ENCODE results near the gene ZNF462.
"Not testable (repeated sequence)": the region's sequence is repeated elsewhere in the genome, so short reads cannot be mapped to it uniquely, and the experiment has no call there.

The ZNF462 gene

GRCh38 chr9:106890608-106891007 lies 27.6 kb downstream of the ZNF462 start:
- DNase-seq: no peak

DNA sequence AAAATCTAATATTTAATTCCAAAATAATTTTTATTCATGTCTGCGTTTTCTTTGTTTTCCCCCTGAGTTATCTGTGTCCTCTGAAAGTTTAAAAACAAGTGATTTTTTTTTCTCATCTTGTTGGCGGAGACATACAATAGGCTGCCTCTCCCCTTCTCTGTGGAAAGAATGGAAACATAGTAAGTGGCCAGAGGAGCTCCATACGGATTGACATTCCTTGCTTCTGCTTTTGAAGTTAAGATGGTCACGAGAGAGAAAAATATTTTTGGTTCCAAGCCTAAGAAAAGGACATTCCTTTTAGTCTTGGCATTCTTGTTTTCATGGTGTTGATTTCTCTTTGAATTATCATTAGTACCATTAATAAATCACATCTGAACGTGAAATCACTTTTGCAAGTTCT lies 28.3 kb downstream of the ZNF462 start:
- no peak for DNase-seq

GRCh38 chr9:106892632-106893031 lies 29.7 kb downstream of the ZNF462 start:
- no peak for DNase-seq

DNA sequence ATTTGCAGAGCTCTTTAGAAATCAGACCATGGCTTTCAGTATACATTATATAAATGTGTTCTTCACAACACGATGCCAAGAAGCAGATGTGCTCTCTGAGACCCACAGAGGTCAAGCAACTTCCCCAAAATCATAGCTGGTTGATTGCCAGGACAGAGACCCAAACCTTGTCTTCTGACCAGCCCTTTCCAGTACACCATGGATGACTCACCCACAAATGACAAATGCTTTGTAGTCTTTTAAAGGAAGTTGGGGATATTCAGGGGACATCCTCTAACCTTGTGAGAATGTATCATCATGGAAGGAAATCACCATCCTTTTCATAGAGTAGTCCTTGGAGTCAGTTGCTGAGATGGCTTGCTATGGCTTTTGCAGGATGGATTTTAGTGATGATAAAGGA lies 30.1 kb downstream of the ZNF462 start:
- no peak for DNase-seq

DNA sequence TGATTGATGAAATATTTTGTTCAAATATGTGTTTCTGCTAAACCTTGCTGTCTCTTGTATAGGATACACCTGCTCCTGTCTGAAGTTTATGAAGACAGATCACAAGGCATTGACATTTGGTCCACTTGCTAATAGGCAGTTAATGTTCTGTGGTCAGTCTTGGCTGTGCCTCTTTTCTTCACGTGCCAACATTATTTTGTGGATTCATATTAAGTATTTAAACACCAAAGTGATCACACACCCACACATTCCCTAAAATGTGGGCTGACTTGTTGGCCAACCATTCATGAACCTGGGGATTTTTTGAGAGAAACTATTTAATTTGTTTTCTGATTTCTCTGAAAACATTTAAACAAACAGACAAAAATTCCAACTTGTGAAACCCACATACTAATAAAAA lies 33.7 kb downstream of the ZNF462 start:
- no peak for DNase-seq

- no peak for DNase-seq
Observed at GRCh38 chr9:106897236-106897635, 34.3 kb downstream of the ZNF462 start.

- no peak for DNase-seq
Observed at GRCh38 chr9:106897751-106898150, 34.8 kb downstream of the ZNF462 start.

DNA sequence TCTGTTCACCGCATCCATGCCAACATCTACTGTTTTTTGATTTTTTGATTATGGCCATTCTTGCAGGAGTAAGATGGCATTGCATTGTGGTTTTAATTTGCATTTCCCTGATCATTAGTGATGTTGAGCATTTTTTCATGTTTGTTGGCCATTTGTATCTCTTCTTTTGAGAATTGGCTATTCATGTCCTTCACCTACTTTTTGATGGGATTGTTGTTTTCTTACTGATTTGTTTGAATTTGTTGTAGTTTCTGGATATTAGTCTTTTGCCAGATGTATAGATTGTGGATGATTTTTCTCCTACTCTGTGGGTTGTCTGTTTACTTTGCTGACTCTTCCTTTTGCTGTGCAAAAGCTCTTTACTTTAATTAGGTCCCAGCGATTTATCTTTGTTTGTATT lies 37.6 kb downstream of the ZNF462 start:
- DNase-seq: not testable (repeated sequence)

DNA sequence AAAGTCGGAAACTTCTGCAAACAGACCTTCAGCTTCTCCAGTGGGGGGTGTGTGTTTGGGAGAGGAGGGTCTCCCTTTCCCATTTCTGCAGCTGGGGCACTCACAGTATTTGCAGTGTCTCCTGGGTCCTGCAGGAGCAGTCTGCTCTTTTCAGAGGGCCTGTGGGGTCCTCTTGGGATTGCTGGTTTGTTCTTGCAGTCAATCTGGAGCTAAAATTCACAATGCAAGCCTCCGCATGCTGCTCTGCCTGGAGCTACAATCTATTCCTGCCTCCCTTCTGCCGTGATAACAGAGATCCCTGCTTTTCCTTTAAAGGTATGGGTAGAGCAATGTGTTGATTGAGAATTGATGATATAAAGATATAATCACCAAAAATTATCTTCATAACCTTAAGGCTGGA lies 43.2 kb downstream of the ZNF462 start:
- DNase-seq: no peak

DNA sequence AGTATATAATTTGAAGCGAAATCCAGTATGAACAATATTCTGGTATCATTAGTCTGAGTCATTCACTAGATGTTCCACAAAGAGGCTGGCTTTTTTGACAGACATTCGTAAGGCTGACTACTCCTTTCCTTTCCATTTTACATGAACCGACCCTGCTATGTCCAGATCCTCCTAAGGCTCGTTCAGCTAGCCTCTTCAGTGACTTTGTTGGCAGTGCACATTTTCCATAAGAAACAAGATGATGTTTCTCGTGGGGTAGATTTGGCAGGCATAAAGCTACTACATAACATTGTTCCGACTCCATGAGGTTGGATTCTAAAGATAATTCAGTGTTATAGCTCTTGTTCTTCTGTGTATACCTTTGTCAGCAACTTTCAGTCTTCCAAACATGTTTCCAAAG lies 49.0 kb downstream of the ZNF462 start:
- no peak for DNase-seq

- no peak for DNase-seq
Observed at GRCh38 chr9:106913276-106913675, 50.3 kb downstream of the ZNF462 start.

DNA sequence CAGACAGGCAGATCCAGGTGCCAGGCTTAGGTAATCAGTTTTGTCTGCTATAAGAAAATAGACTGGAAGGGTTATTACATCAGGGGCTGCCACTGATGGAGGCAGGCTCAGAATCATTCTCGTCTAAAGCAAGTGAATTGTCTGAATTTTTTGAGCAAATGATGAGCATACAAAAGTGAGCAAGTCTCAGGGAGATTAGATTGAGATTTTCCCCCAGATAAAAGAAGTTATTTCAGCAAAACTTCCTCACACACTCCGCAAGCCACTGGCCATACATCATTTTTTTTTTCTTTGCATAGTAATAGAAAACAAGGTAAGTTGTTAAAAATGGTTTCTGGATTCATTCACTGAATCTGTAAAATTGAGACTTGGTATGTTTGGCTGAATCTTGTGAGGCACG lies 52.9 kb downstream of the ZNF462 start:
- DNase-seq: no peak

DNA sequence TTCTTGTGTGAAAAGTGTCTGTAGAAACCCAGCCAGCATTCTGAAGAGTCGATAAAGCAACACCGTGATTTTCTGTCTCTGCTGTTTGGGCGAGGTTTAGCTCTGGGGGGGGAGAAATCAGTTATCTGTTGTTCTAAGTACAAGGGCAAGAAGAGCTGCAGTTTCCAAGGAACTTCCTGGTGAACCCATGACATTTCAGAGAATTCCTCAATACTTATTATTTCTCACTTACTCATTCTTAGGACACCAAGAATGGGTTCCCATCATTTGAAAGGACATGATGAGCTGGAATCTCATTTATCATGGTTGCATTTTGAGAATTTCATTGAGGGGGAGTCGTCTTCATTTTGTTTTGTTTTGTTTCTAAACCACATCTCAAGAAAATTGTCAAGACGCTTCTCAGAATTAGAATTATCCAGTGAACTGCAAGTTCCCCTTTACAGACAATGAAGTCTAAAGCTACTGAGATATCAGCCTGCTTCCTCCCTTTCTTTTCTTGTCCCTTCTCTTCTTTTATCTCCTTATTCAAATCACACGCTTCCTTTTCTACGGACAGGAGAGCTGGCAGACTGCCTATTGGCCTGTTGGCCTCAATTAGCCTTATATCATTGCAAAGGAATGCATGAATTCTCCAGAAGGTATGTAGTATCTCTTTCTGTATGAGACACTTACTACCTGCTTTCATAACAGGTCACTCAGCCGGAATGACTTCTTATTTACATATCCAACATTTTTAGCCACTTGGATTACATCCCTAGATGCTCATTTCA lies 53.7 kb downstream of the ZNF462 start:
- DNase-seq: no peak

- DNase-seq: no peak
Observed at GRCh38 chr9:106918825-106919509, 56.0 kb downstream of the ZNF462 start.

DNA sequence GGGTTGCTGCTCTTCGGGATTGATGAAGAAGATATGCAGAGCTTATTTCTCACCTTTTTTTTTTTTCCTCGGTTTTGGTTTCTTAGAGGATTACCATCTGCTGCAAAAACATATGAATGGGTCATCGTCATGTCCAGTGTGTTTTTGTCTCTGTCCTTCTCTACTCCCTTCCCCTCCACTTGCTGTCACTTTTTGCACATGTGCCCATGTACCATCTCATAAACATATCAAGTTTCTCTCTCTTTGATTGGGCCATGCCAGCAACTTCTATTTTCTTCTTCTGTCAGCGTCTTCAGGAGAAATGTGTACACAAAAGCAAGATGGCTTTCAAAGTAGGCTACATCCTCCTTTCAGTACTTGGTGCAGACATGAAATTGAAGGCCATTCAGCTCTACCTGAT lies 57.1 kb downstream of the ZNF462 start:
- no peak for DNase-seq

- no peak for DNase-seq
Observed at GRCh38 chr9:106920701-106921283, 57.8 kb downstream of the ZNF462 start.

DNA sequence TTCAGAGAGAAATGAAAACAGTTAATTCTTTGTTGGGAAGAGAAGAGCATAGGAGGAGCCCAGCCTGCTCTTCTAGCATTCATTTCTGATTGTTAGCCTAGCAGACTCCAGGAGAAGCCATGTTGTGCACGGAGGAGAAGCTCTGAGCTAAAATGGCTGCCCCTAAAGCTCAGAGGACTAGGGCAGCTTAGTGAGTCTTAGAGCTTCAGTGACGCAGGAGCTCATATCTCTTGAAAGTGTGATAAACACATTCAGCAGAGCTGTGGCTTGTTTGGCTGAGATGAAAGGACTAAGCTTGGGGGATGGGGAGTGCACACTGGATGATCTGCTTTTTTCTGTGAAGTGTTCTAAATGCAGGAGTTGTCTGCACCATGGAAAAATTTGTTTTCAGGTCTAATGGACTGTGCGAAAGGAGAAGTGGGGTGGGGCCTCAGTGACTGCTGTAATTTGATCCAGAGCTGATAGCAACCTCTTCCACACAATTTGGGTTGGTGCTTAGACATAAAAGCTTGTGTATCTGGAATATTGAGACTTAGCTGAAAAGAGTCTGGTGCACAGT lies 58.5 kb downstream of the ZNF462 start:
- no peak for DNase-seq

GRCh38 chr9:106922026-106922425 lies 59.1 kb downstream of the ZNF462 start:
- DNase-seq: no peak

GRCh38 chr9:106925392-106925791 lies 62.4 kb downstream of the ZNF462 start:
- no peak for DNase-seq

- DNase-seq: no peak
Observed at GRCh38 chr9:106927916-106928315, 65.0 kb downstream of the ZNF462 start.

DNA sequence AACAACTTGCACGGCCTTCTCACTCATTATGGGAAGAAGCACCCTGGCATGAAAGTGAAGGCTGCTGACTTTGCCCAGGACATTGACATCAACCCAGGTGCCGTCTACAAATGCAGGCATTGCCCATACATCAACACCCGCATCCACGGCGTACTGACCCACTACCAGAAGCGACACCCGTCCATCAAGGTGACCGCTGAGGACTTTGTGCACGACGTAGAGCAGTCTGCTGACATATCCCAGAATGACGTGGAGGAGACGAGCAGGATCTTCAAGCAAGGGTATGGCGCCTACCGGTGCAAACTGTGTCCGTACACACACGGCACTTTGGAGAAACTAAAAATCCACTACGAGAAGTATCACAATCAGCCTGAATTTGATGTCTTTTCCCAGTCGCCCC lies 65.4 kb downstream of the ZNF462 start:
- DNase-seq: no peak

DNA sequence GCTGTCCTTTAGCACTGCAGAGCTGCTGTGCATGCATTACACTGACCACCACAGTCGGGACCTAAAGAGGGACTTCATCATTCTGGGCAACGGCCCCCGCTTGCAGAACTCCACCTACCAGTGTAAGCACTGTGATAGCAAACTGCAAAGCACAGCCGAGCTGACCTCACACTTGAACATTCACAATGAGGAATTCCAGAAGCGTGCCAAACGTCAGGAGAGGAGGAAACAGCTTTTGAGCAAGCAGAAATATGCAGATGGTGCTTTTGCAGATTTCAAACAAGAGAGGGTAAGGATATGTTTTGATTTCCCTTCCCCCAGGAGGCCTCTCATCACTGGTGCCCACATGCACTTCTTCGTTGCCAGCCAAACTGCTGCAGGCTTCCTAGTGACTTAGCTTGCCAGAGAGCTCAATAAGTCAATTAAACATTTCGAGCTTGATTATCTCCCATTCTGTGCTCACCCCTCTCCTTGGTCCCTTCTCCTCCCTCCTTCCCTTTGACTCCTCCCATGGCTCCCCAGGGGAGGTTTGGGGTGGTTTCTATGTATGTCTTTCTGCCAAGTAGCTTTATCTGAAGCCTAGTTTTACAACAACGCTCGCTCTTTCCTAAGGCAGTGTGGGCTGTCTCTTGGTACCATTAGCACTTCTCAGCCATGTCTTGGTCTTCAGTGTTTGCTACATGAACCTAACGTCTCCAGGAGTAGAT lies 66.7 kb downstream of the ZNF462 start:
- no peak for DNase-seq

- no peak for DNase-seq
Observed at GRCh38 chr9:106930477-106930876, 67.5 kb downstream of the ZNF462 start.

Data from NK-92 treated with Interleukin-12 subunit alpha and Interleukin-12 subunit beta, amount 100 ng/mL, for 24 hours (cell line).